T-helper 22 cell (primary cell): ENCODE measurements around the gene TMEM238L.

Experiments used
- DNase-seq: peaks from one replicate; pipeline ENCODE4 v3.0.0-alpha.2; 2020; ENCODE audit warnings: low read depth

Gene TMEM238L

DNA sequence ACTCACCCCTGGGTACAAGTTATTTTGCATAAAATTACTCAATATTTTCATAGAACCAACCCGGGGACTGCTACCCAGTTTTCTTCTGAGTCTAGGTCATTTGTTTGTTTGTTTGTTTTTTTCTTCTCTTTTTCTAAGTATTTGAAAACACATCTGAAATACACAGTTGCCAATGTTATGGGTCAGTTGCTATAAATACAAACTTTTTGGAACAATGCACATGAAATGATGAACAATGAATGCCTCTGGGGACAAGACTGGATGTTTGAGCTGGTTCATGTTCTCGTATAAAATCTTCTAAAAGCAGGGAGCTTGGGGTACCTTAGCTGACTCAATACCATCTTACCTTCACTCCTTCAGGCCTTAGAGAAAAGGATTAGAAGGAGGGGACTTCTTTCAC lies 30.5 kb downstream of the TMEM238L start:
- DNase-seq = no peak

DNA sequence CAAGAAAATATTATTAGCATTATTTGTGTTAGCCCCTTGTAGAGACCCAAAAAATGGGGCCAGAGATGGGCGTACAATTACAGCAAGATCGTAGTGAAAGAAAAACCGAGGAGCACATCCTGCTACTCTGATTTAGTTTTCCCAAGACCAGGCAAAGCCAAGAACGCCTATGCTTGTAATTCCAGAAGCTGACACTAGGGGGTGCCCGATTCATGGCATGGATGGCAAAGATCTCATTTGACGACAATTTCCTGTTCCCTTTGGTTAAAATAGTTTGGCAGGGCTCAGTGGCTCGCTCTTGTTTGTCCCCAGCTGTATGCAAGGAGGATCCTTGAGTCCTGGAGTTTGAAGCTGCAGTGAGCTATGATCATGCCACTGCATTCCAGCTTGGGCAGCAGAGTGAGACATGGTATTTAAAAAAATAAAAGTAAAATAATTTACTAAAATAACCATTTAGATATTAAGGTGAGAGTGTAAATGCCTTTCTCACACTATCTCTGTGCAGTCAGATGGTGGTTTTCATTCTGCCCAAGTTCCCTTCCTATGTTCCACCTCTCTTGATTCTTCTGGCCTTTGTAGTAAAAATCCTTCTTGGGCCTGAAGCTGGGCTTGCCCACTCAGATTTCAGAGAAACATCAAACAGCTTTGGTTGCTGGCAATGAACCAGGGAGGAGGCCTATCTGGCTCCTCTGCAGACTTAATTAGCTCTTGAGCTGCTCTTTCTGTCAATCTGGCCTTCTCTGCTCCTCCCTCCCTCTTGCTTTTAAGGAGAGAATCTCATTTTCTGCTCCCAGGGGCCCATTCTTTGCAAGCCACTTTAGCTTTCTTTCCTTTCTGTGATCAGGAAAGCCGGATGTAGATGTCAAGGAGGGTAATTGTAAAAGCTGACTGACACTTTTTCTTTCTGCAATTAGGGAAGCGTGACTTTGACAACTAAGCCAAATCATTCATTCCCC lies 31.2 kb downstream of the TMEM238L start:
- DNase-seq = no peak

DNA sequence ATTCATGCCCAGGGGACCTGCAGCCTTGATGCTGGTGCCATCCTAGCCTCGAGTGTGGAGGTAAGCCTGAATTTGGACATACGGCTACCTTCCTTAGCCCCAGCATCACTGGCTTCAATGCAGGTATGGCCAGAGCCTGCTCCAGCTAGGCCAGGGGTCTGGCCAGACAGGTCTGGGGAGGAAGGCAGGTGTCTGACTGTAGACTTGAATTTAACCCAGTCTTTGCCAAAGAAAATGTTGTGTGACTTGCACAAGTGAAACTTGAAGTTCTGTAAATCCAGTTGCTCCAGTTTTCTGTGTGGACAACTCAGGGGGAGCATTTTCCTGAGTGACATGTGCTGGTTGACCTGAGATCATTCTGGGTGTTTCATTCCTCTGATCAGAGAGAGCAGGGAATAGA lies 32.8 kb downstream of the TMEM238L start:
- DNase-seq = no peak

DNA sequence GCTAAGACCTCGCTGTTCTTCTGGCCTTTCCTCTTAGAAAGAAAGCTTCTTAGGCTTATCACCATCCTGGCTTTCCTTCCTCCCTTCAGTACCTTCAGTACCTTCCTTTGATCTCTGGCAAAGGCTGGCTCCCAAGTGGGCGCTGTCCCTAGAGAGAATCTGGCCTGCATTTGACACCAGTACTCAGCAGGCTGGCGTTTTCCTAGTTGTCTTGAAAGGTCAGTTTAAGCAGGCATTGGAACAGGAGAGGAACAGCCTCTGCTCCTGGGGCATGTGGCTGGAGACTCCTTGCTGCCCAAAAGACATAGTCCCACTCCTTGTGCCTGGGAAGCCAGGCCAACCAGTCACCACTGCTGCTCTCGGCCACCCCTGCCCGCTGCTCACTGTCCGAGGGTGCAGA lies 34.1 kb downstream of the TMEM238L start:
- no peak for DNase-seq

- no peak for DNase-seq
These were observed 35.1 kb downstream of the TMEM238L start for GRCh38 chr17:10768750-10769251.

DNA sequence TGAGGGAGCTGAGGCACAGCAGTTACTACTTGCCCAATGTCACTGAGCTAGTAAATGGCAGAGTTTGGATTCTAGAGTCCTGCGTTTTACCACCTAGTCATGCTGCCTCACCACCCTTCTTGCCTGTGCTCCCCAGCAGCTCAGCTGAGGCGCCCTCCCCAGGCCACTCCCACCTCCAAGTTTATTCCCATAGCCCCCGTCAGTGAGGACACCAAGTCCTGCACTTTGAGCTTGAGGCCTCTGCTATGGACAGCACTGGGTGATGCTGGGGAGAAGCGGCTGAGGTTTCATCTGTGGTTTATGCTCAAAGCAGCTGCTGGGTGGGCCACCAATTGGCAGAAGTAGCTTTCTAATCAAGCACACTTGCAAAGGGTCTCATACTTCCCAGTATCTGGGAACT lies 36.7 kb downstream of the TMEM238L start:
- no peak for DNase-seq

DNA sequence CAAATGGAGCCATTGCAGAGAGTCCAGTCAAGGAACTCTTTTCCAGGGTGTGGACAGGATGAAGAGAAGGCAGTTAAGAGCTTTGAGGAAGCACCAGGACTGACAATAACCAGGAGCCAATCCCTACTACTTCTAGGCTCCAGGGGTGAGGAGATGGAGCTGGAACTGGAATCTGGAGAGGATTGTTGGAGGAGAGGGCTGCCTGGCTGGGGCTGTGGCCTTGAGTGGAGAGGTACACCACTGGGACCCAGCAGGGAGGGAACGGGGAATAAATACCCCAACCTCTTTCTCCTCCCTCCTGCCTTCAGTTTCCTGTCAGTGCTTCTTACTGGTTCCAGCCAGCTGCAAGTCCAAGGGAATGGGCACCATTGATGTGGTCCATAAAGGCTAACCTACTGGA lies 41.9 kb downstream of the TMEM238L start:
- DNase-seq = no peak

GRCh38 chr17:10761281-10761680 lies 42.6 kb downstream of the TMEM238L start:
- DNase-seq = no peak

DNA sequence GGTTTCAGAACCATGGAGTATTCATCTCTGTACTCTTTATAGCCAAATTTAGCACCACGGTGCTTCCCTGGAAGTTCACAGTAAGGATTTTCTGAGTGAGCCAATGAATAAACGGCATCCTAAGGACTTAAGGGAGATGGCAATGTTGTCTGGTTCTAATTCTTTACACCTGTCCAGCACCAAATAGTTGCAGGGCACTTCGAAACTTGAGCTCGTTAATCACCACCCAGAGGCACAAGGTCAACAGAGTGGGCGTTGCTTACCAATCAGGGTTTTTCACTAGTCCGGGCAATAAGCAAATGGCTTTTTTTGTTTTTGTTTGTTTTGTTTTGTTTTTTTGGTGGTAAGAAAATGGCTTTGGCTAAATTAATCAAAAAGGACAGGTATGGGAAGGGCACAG lies 45.8 kb downstream of the TMEM238L start:
- no peak for DNase-seq

- DNase-seq = no peak
These were observed 46.3 kb downstream of the TMEM238L start for GRCh38 chr17:10757647-10758046.

GRCh38 chr17:10757067-10757466 lies 46.8 kb downstream of the TMEM238L start:
- no peak for DNase-seq

- DNase-seq = no peak
These were observed 47.3 kb downstream of the TMEM238L start for GRCh38 chr17:10756619-10757018.

DNA sequence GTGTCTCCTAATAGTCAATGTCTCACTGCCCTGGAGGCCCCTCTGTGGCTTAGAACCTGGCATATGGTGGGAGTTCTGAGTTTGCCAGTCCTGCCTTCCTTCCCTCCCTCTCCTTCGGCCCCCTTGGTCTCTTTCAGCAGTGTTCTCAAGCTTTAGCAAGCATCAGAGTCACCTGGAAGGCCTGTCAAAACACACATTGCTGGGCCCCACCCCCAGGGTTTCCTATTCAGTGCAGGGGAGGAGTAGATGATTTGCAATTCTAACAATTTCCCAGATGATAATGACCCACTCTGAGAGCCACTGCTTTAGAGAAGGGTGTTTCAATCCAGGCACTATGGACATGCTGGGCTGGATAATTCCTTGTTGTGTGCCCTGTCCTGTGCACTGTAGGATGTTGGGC lies 47.7 kb downstream of the TMEM238L start:
- DNase-seq = no peak

- no peak for DNase-seq
These were observed 48.2 kb downstream of the TMEM238L start for GRCh38 chr17:10755592-10756127.

- DNase-seq = no peak
These were observed 48.9 kb downstream of the TMEM238L start for GRCh38 chr17:10754861-10755591.

- DNase-seq = no peak
These were observed 49.8 kb downstream of the TMEM238L start for GRCh38 chr17:10754109-10754508.

- no peak for DNase-seq
These were observed 51.2 kb downstream of the TMEM238L start for GRCh38 chr17:10752696-10753095.

GRCh38 chr17:10751563-10751962 lies 52.3 kb downstream of the TMEM238L start:
- no peak for DNase-seq

GRCh38 chr17:10750210-10750609 lies 53.7 kb downstream of the TMEM238L start:
- DNase-seq = no peak

- no peak for DNase-seq
These were observed 55.2 kb downstream of the TMEM238L start for GRCh38 chr17:10748531-10749181.

- DNase-seq = no peak
These were observed 58.7 kb downstream of the TMEM238L start for GRCh38 chr17:10745231-10745630.
